Suprapubic skin (tissue), 4 donors: Measurements from ENCODE around the gene IFI16.

ENCODE experiments used
- EP300 ChIP-seq: sonication (generic); formaldehyde crosslinking; IDR thresholded peaks from one replicate; pipeline ENCODE4 v1.6.1; 2017; ENCODE audit warnings: antibody characterized with exemption
- POLR2A ChIP-seq, 2 donors: fragments of 450-650 bp; IDR thresholded peaks; one replicate each; pipeline ENCODE4 v1.6.1; 2017; ENCODE audit warnings: antibody characterized with exemption in 2 of 2, mild to moderate bottlenecking in 2 of 2, moderate library complexity in 2 of 2
- POLR2AphosphoS5 ChIP-seq, 3 donors: sonication (generic); formaldehyde crosslinking; IDR thresholded peaks; one replicate each; pipeline ENCODE4 v1.6.1; 2017; ENCODE audit warnings: antibody characterized with exemption in 3 of 3
- TF ChIP-seq, protein P1 (sequence below), 2 donors: fragments of 200-600 bp in 1 of 2; fragments of 450-650 bp in 1 of 2; sonication (generic) in 1 of 2; IDR thresholded peaks; one replicate each; pipeline ENCODE4 v1.5.1; 2016 to 2019; ENCODE audit warnings: antibody characterized with exemption in 2 of 2, mild to moderate bottlenecking in 1 of 2, moderate library complexity in 1 of 2

DNA sequence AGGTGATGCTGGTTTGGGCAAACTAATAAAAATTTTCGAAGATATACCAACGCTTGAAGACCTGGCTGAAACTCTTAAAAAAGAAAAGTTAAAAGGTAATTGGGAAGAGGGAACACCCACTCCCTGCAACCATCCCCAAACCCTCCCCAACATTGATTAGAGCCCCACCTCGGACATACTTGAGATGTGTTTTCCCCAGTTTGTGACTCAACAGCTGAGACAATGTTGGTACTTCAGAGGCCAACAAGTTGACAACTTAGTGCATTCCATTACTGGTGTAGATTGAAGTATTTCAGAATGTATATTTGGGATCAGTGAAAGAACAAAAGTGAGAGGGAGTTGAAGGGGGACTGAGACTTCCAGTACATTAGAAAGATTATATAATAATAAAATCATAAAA is 5.1 kb downstream of the IFI16 start:
- TF ChIP-seq, protein P1, sequence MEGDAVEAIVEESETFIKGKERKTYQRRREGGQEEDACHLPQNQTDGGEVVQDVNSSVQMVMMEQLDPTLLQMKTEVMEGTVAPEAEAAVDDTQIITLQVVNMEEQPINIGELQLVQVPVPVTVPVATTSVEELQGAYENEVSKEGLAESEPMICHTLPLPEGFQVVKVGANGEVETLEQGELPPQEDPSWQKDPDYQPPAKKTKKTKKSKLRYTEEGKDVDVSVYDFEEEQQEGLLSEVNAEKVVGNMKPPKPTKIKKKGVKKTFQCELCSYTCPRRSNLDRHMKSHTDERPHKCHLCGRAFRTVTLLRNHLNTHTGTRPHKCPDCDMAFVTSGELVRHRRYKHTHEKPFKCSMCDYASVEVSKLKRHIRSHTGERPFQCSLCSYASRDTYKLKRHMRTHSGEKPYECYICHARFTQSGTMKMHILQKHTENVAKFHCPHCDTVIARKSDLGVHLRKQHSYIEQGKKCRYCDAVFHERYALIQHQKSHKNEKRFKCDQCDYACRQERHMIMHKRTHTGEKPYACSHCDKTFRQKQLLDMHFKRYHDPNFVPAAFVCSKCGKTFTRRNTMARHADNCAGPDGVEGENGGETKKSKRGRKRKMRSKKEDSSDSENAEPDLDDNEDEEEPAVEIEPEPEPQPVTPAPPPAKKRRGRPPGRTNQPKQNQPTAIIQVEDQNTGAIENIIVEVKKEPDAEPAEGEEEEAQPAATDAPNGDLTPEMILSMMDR (IDR thresholded peaks at IDR 0.05), result no peak
- no peak for TF ChIP-seq EP300
- no peak for TF ChIP-seq POLR2A (IDR thresholded peaks at IDR 0.05)
- no peak for TF ChIP-seq POLR2AphosphoS5 (IDR thresholded peaks at IDR 0.05)
